Measurements from ENCODE around the gene PRR35. TPM values are rescaled to one million over a fixed set of nuclear protein-coding genes. Genes with fewer than 3 reads are reported as not detected.

Gene PRR35
- total and polyA plus RNA-seq, 4 donors = not detected

DNA sequence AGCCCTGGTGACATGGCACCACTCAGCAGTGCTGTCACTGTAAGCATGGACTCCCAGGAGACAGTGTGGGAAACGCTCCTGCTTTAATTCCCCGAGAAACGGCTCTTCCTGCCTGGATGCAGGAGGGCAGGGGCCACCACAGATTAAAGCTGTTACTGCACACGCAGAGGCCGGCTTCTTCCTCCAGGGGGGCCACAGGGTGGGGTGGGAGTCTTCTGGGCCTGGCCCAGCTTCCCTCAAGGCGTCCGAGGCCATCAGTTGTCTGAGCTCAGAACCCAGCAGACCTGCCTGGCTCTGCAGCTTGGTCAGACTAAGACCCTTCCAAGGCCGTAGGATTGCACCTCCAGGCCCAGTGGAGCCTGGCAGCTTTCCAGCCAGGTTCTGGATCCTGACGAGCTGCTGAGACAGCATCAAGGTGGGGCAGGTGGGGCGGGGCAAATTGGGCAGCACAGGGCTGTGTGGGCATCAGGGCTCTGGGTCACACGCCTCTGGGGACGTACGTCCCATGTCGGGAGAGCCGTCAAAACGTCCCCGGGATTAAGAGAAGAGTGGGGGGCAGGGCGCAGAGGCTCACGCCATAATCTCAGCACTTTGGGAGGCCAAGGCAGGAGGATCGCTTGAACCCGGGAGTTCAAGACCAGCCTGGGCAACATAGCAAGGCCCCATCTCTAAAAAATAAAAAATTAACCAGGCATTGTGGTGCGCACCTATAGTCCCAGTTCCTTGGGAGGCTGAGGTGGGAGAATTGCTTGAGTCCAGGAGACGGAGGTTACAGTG lies 37.7 kb upstream of the PRR35 start:
- Histone ChIP-seq H3K36me3 (ENCODE audit: control insufficient read depth in 4 of 4, insufficient read depth in 3 of 4, low read depth in 1 of 4, low read length in 3 of 4) (peaks cover 8 to 22% (median 12%) of the 10 kb centered on the region in 4 donors), H3K27me3 (ENCODE audit: control insufficient read depth in 4 of 4, insufficient read depth in 4 of 4, low read length in 3 of 4) (no peaks in the 10 kb centered on the region), H3K4me1 (ENCODE audit: control insufficient read depth in 4 of 4, insufficient read depth in 4 of 4, low read length in 3 of 4) (peaks cover 5 to 19% (median 11%) of the 10 kb centered on the region in 4 donors), H3K9me3 (ENCODE audit: control insufficient read depth in 4 of 4, low read length in 3 of 4) (no peaks in the 10 kb centered on the region), H3K9ac (ENCODE audit: low read depth in 1 of 2, low read length in 2 of 2) (no peak overlapping the region), H3K4me3 (ENCODE audit: low read depth in 1 of 3, low read length in 3 of 3) (no peak overlapping the region), H3K27ac (ENCODE audit: low read depth in 1 of 2, low read length in 2 of 2) (no peak overlapping the region)
- no peak for DNase-seq (ENCODE audit: low spot score)
- 68% methylated on average over 23 of the region's 23 CpGs for whole genome bisulfite sequencing
- TF ChIP-seq FOXA2 (IDR thresholded peaks at IDR 0.05) (no peak), HNF4A (conservative IDR thresholded peaks at IDR 0.05) (no peak), FOXA1 (IDR thresholded peaks at IDR 0.05) (no peak), NR2F2 (IDR thresholded peaks at IDR 0.05) (no peak)
- TF ChIP-seq, protein P1, sequence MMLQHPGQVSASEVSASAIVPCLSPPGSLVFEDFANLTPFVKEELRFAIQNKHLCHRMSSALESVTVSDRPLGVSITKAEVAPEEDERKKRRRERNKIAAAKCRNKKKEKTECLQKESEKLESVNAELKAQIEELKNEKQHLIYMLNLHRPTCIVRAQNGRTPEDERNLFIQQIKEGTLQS (IDR thresholded peaks at IDR 0.05) = no peak
- TF ChIP-seq, protein P2, sequence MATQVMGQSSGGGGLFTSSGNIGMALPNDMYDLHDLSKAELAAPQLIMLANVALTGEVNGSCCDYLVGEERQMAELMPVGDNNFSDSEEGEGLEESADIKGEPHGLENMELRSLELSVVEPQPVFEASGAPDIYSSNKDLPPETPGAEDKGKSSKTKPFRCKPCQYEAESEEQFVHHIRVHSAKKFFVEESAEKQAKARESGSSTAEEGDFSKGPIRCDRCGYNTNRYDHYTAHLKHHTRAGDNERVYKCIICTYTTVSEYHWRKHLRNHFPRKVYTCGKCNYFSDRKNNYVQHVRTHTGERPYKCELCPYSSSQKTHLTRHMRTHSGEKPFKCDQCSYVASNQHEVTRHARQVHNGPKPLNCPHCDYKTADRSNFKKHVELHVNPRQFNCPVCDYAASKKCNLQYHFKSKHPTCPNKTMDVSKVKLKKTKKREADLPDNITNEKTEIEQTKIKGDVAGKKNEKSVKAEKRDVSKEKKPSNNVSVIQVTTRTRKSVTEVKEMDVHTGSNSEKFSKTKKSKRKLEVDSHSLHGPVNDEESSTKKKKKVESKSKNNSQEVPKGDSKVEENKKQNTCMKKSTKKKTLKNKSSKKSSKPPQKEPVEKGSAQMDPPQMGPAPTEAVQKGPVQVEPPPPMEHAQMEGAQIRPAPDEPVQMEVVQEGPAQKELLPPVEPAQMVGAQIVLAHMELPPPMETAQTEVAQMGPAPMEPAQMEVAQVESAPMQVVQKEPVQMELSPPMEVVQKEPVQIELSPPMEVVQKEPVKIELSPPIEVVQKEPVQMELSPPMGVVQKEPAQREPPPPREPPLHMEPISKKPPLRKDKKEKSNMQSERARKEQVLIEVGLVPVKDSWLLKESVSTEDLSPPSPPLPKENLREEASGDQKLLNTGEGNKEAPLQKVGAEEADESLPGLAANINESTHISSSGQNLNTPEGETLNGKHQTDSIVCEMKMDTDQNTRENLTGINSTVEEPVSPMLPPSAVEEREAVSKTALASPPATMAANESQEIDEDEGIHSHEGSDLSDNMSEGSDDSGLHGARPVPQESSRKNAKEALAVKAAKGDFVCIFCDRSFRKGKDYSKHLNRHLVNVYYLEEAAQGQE (IDR thresholded peaks at IDR 0.05) = no peak

- no peak overlapping the region for H3K27ac ChIP-seq (ENCODE audit: low read depth in 1 of 2, low read length in 2 of 2)
- H3K36me3 ChIP-seq (ENCODE audit: control insufficient read depth in 4 of 4, insufficient read depth in 3 of 4, low read depth in 1 of 4, low read length in 3 of 4) = peaks cover 8 to 22% (median 12%) of the 10 kb centered on the region in 4 donors
- no peak for TF ChIP-seq NR2F2 (IDR thresholded peaks at IDR 0.05)
- TF ChIP-seq YY1 (IDR thresholded peaks at IDR 0.05) = no peak
- peak in 1 of 2 donors; percentile 6 for TF ChIP-seq RXRA (IDR thresholded peaks at IDR 0.05)
- no peak for DNase-seq (ENCODE audit: low spot score)
- no peak overlapping the region for H3K4me3 ChIP-seq (ENCODE audit: low read depth in 1 of 3, low read length in 3 of 3)
- WGBS = 91% methylated on average over 22 of the region's 22 CpGs
- H3K27me3 ChIP-seq (ENCODE audit: control insufficient read depth in 4 of 4, insufficient read depth in 4 of 4, low read length in 3 of 4) = no peaks in the 10 kb centered on the region
- no peak overlapping the region for H3K9ac ChIP-seq (ENCODE audit: low read depth in 1 of 2, low read length in 2 of 2)
- H3K9me3 ChIP-seq (ENCODE audit: control insufficient read depth in 4 of 4, low read length in 3 of 4) = no peaks in the 10 kb centered on the region
- H3K4me1 ChIP-seq (ENCODE audit: control insufficient read depth in 4 of 4, insufficient read depth in 4 of 4, low read length in 3 of 4) = peaks cover 5 to 19% (median 12%) of the 10 kb centered on the region in 4 donors
Observed at GRCh38 chr16:523097-523741, 37.0 kb upstream of the PRR35 start.

DNA sequence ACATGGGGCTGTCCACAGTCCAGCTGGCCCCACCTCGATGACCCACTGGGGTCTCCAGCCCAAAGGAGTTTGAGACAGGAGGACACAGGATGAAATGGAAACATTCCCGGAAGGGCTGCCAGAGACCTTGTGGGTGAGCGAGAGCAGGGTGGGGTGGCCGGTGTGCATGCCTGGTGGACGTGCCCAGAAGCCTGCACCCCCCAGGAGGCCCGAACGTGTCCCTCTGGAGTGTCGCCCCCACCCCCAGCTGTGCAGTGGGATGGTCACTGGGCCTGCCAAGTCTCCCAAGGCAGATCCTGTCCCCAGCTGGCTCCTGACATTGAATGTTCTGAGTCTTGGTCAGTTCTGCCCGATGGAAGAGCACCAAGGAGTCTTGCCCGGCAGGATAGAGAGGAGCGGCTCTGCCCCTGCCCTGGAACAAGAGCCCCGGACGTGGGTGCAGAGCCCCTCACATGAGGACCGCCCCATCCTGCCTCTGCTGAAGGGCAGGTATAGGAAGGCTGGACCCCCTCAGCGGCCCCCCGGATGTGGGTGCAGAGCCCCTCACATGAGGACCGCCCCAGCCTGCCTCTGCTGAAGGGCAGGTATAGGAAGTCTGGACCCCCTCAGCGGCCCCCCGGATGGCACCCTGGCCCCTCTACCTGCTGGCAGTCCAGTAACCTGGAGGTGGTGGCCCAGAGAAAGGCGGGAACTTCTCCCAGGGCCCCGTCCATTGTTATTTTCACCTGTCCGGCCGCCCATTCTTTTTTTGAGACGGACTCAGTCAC lies 35.7 kb upstream of the PRR35 start:
- Histone ChIP-seq H3K36me3 (ENCODE audit: control insufficient read depth in 4 of 4, insufficient read depth in 3 of 4, low read depth in 1 of 4, low read length in 3 of 4) (peaks cover 5 to 15% (median 7%) of the 10 kb centered on the region in 4 donors), H3K4me1 (ENCODE audit: control insufficient read depth in 4 of 4, insufficient read depth in 4 of 4, low read length in 3 of 4) (peaks cover 9 to 28% (median 22%) of the 10 kb centered on the region in 4 donors), H3K9me3 (ENCODE audit: control insufficient read depth in 4 of 4, low read length in 3 of 4) (no peaks in the 10 kb centered on the region), H3K27me3 (ENCODE audit: control insufficient read depth in 4 of 4, insufficient read depth in 4 of 4, low read length in 3 of 4) (no peaks in the 10 kb centered on the region), H3K9ac (ENCODE audit: low read depth in 1 of 2, low read length in 2 of 2) (no peak overlapping the region), H3K27ac (ENCODE audit: low read depth in 1 of 2, low read length in 2 of 2) (no peak overlapping the region), H3K4me3 (ENCODE audit: low read depth in 1 of 3, low read length in 3 of 3) (no peak overlapping the region)
- TF ChIP-seq, protein P1 (IDR thresholded peaks at IDR 0.05) = no peak
- TF ChIP-seq SP1 (IDR thresholded peaks at IDR 0.05) (no peak), FOXA2 (IDR thresholded peaks at IDR 0.05) (no peak), EGR1 (IDR thresholded peaks at IDR 0.05; ENCODE audit: low read depth in 2 of 2) (no peak), FOXA1 (IDR thresholded peaks at IDR 0.05) (no peak), RXRA (IDR thresholded peaks at IDR 0.05) (no peak), NR2F2 (IDR thresholded peaks at IDR 0.05) (no peak), RAD21 (IDR thresholded peaks at IDR 0.05) (no peak), TAF1 (conservative IDR thresholded peaks at IDR 0.05) (no peak)
- no peak for DNase-seq (ENCODE audit: low spot score)
- 81% methylated on average over 24 of the region's 24 CpGs for WGBS
